Ovary (tissue), 3 donors: Measurements from ENCODE around the gene ELP4.

Source experiments
- CTCF ChIP-seq, 3 donors: fragments of 450-650 bp in 2 of 3; fragments of 200-600 bp in 1 of 3; IDR thresholded peaks; one replicate each; pipeline versions ENCODE4 v1.5.1 to v1.8.0; 2016 to 2022; ENCODE audit warnings: antibody characterized with exemption in 3 of 3, mild to moderate bottlenecking in 1 of 3
- POLR2A ChIP-seq: fragments of 450-650 bp; IDR thresholded peaks from one replicate; pipeline ENCODE4 v1.6.1; 2017; ENCODE audit warnings: antibody characterized with exemption, mild to moderate bottlenecking, moderate library complexity
- donor health status: DM: no; HTN: no; CAD: no.

- TF ChIP-seq CTCF (IDR thresholded peaks at IDR 0.05) (no peak), POLR2A (no peak)
Observed at GRCh38 chr11:31824879-31825837, 315.6 kb downstream of the ELP4 start.
